GM19351 (cell line): Measurements from ENCODE around the gene DBNDD1.
"Not testable (repeated sequence)": the region's sequence is repeated elsewhere in the genome, so short reads cannot be mapped to it uniquely, and the experiment has no call there.

Experiments used
- ATAC-seq: cut with Tn5 transposase; IDR thresholded peaks from one replicate; pipeline ENCODE4 v1.9.1; 2021; ENCODE audit warnings: mild to moderate bottlenecking, moderate library complexity; ENCODE audit not compliant: unreplicated experiment

The DBNDD1 gene

GRCh38 chr16:90018652-90019542 lies at the start of gene DBNDD1:
Gene DBNDD1 (minus strand): TSS chr16:90019456. CDS start chr16:90019341, 115 bp downstream.
- no peak for ATAC-seq

GRCh38 chr16:90061437-90061836 lies 42.2 kb upstream of the DBNDD1 start:
- no peak for ATAC-seq

GRCh38 chr16:90057738-90058173 lies 38.5 kb upstream of the DBNDD1 start:
- no peak for ATAC-seq

- not testable (repeated sequence) for ATAC-seq
Measured at GRCh38 chr16:90056521-90056920, 37.3 kb upstream of the DBNDD1 start.

GRCh38 chr16:90055371-90055770 lies 36.1 kb upstream of the DBNDD1 start:
- no peak for ATAC-seq

GRCh38 chr16:90054554-90054953 lies 35.3 kb upstream of the DBNDD1 start:
- ATAC-seq, result no peak

GRCh38 chr16:90053902-90054500 lies 34.7 kb upstream of the DBNDD1 start:
- no peak for ATAC-seq

- ATAC-seq, result no peak
Measured at GRCh38 chr16:90050969-90051368, 31.7 kb upstream of the DBNDD1 start.

GRCh38 chr16:90048737-90049330 lies 29.6 kb upstream of the DBNDD1 start:
- ATAC-seq, result no peak

- no peak for ATAC-seq
Measured at GRCh38 chr16:90048347-90048722, 29.1 kb upstream of the DBNDD1 start.

GRCh38 chr16:90047714-90048346 lies 28.6 kb upstream of the DBNDD1 start:
- no peak for ATAC-seq

- ATAC-seq, result no peak
Measured at GRCh38 chr16:90046971-90047713, 27.9 kb upstream of the DBNDD1 start.

- no peak for ATAC-seq
Measured at GRCh38 chr16:90046122-90046970, 27.1 kb upstream of the DBNDD1 start.

GRCh38 chr16:90044111-90044551 lies 24.9 kb upstream of the DBNDD1 start:
- ATAC-seq, result no peak

- ATAC-seq, result no peak
Measured at GRCh38 chr16:90043526-90043925, 24.3 kb upstream of the DBNDD1 start.

- ATAC-seq, result no peak
Measured at GRCh38 chr16:90042946-90043514, 23.8 kb upstream of the DBNDD1 start.

- no peak for ATAC-seq
Measured at GRCh38 chr16:90041896-90042473, 22.7 kb upstream of the DBNDD1 start.

GRCh38 chr16:90040152-90041023 lies 21.1 kb upstream of the DBNDD1 start:
- no peak for ATAC-seq
